HG03439 (cell line): ENCODE measurements around the gene CCDC28B.

Experiments used
- ATAC-seq: cut with Tn5 transposase; IDR thresholded peaks from one replicate; pipeline ENCODE4 v1.9.1; 2021; ENCODE audit warnings: mild to moderate bottlenecking, moderate library complexity; ENCODE audit not compliant: unreplicated experiment

The CCDC28B gene

GRCh38 chr1:32192220-32192948 is 8.0 kb upstream of the CCDC28B start:
- no peak for ATAC-seq

DNA sequence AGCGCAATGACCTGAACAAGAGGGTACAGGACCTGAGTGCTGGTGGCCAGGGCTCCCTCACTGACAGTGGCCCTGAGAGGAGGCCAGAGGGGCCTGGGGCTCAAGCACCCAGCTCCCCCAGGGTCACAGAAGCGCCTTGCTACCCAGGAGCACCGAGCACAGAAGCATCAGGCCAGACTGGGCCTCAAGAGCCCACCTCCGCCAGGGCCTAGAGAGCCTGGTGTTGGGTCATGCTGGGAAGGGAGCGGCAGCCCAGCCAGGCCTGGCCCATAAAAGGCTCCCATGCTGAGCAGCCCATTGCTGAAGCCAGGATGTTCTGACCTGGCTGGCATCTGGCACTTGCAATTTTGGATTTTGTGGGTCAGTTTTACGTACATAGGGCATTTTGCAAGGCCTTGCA is 5.4 kb upstream of the CCDC28B start:
- ATAC-seq, result no peak

DNA sequence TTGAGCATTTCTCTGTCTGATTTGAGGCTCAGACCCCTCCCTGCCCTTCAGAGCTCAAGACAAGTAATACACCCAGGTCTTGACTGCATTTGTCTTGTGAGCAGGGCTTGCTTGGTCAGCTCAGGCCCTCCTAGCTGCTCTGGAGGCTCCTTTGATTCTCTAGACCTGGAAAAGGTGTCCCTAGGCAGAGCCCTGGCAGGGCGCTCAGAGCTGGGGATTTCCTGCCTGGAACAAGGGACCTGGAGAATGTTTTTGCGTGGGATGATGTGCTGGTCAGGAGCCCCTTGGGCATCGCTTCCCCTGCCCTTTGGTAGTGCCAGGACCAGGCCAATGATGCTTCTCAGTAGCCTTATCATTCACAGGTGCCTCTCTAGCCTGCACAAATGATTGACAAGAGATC is 4.9 kb upstream of the CCDC28B start:
- ATAC-seq, result no peak

GRCh38 chr1:32195972-32196823 is 4.2 kb upstream of the CCDC28B start:
- ATAC-seq, result no peak

- no peak for ATAC-seq
These were observed 3.3 kb upstream of the CCDC28B start for GRCh38 chr1:32197074-32197473.

DNA sequence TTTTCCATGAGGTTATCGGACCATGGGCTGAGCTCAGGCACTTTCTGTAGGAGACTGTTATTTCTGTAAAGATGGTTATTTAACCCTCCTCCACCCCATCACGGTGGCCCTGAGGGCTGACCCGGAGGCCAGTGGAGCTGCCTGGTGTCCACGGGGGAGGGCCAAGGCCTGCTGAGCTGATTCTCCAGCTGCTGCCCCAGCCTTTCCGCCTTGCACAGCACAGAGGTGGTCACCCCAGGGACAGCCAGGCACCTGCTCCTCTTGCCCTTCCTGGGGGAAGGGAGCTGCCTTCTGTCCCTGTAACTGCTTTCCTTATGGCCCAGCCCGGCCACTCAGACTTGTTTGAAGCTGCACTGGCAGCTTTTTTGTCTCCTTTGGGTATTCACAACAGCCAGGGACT is 2.6 kb upstream of the CCDC28B start:
- no peak for ATAC-seq

DNA sequence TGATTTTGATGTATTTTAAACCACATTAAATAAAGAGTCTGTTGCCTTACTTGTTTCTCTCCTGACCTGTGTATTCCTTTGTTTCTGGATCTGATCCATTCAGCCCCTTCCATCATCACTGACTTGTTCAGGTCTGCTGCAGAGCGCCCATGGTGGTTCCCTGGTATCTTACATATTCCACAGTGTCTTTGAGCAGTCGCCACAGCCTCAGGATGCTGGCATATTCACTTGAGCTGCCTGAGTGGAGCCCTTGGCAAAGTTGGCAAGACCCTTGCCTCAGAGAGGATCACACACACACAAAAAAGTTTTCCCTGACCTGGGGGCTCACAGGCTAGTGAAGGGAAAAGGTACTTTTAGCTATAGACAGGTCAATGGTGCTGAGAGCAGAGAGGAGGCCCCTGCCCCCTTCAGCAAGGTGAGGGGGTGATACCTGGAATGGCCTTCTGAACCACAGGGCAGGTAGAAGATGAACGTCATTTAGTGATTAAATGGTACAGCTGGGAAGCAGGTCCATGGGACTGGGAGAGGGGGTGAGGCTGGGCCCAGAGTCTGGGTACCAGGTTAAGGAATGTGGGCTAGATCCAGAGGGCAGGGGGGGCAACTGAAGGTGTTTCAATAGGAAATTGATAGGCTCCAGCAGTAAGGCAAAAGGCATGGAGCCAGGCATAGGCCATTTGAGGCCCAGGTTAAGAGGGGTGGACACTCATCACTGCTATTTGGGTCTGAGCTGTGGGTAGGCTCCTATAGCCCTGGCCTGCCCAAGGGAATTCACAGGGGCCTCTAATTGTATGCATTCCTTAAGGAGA is 2.0 kb upstream of the CCDC28B start:
- no peak for ATAC-seq

DNA sequence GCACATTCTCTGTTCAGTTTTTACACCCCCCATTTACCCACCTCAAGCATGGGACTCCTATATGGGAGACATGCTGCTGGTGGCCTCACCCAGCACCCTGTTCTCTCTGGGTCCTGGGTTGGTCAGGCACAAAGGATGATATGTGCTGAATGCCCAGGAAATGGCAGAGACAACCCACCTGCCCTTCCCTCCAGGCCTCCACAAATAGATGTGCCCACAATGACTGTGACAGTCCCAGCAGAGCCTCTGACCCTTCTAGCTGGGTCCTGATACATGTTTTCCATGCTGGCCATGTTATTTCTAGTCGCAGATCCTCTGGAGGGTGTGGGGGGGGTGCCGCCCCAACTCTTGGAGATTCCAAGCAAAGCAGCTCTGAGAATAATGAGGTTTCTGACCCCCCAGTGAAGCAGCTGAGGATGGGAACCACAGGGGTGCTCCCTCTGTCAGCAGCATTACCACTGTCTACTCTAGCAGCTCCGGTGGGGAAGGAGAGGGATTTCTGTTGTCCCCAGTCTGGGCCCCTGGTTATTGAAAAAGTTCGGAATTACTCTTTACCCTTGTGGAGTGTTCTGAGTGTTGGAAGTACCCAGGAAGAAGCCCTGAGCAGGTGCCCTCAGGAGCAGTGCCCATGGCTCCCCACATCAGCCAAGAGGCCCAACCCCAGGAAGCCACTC is 1.2 kb upstream of the CCDC28B start:
- no peak for ATAC-seq

GRCh38 chr1:32199717-32200072 is 700 bp upstream of the CCDC28B start:
- no peak for ATAC-seq

DNA sequence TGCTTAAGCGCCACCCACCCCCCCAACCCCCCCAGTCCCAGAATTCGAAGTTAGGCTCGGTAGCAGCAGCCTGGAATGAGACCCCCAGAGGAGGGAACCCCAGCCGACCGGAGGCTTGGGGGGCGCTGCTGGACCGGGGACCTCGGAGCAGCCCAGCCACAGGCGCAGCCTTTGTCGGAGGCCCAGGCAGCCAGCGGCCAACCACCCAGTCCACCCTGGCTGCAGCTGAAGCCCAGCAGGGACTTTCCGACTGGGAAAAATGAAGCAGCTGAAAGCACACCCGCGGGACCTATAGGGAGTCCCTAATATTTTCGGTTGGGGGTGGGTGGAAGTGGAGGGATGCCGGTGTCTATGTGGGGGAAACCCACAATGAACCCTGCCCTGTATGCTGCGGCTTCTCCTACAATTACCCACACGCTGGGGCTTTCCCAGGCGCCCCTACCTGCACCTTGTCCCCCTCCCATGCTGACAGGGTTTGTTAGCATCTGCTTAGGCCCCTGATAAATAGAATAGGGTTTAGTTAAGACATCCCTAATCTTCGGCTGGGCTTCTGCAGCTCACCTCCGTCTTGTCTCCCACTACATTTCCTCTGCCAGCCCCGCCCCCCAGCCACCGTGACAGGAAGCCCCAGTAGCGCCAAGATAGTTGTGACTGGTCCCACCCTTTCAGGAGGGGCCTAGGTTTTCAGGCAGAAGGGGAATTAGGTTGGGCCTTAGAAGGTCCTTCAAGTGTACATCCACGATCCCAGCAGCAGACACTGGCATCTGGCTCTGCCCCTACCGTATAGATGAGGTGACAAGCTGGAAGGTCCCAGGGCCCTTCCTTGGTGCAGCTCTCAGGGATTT is 838 bp downstream of the CCDC28B start:
- ATAC-seq, result peak; percentile 36

- no peak for ATAC-seq
These were observed 4.6 kb downstream of the CCDC28B start for GRCh38 chr1:32204943-32205361.

- ATAC-seq, result no peak
These were observed 5.3 kb downstream of the CCDC28B start, which contains the start of gene IQCC for GRCh38 chr1:32205401-32206370. IQCC (plus strand) TSS chr1:32205671; CDS start chr1:32205682, 11 bp downstream.

- ATAC-seq, result no peak
These were observed 8.1 kb downstream of the CCDC28B start for GRCh38 chr1:32208469-32208868.

DNA sequence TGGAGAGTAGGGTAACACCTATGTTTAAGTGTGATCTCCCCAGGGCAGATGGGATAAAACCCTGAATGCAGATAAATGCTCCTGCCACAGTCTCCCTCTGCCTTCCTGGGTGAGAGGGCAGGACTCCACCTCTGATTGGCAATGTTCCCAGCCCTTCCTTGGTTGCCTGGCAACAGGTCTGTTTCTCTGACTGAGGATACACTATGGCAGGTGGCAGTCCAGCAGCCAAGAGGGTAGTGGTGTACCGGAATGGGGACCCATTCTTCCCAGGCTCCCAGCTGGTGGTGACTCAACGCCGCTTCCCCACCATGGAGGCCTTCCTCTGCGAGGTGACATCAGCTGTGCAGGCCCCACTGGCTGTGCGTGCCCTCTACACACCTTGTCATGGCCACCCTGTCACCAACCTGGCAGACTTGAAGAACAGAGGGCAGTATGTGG is 8.5 kb downstream of the CCDC28B start, which contains the start of gene DCDC2B:
Gene DCDC2B (plus strand): TSS at position 199 of the 438 bp plus-strand sequence. CDS start 5 bp downstream, at position 204.
- no peak for ATAC-seq

GRCh38 chr1:32215629-32216480 is 15.5 kb downstream of the CCDC28B start:
- ATAC-seq, result peak; percentile 68

GRCh38 chr1:32216566-32216965 is 16.2 kb downstream of the CCDC28B start:
- no peak for ATAC-seq

DNA sequence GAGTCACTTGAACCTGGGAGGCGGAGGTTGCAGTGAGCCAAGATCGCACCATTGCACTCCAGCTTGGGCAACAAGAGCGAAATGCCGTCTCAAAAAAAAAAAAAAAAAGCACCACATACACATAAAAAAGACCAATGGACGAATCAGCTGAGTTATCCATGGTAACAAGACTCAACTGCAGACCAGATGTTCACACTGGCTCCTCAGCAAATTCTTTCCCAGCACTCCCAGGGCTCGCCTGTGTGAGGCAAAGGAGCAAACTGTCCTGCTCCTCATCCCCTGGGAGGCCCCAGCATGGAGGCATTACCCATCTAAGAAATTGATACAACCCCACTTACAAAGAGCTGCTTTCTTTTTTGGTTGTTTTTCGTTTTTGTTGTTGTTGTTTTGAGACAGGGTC is 18.6 kb downstream of the CCDC28B start:
- no peak for ATAC-seq
